Measurements from ENCODE around the gene CDYL2. TPM values are rescaled to one million over a fixed set of nuclear protein-coding genes. Genes with fewer than 3 reads are reported as not detected.
"Not testable (repeated sequence)": the region's sequence is repeated elsewhere in the genome, so short reads cannot be mapped to it uniquely, and the experiment has no call there.

The CDYL2 gene
- total RNA-seq, 4 donors from 2014 or later: 0.80 to 3.5 (median 2.3) TPM

DNA sequence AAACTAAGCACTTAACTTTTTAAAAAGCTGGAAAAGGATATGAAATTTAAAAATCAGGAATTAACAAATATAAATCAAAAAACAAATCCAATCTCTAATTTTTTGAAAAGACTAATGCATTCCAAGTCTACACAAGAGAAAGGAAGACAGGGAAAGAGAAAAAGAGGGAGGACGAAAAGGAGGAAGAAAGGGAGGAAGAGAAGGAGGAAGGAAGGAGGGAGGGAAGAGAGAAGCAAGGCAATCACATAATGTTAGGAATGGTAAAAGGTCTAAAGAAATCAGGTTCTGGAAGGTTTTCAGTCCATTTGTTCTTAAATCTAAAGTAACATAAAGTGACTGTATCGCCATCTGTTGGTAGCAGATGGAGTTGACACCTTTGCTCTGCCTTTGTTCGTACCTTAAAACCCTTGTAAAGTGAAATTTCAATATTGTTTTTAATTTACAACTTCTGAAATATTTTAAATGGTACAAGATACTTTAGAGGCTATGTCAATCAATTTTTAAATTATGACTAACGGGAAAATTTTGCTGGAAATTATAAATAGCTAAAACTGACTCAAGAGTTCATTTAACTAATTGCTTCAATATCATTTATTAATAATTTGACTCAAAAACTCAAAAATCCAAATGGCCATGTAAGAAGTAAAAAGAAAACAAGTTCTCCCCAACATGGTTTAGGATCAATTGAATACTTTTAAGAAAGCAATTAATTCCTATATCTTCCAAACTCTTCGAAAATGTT lies 20.4 kb upstream of the CDYL2 start:
- WGBS, 2 donors (ENCODE audit: low coverage in 1 of 2): 20 to 25% methylated on average over 5 of the region's 5 CpGs
- no peaks in the 10 kb centered on the region for H3K27me3 ChIP-seq
- no peaks in the 10 kb centered on the region for H3K36me3 ChIP-seq
- intact Hi-C loops (cut with DNase I; ENCODE audit: low total_unique reads) (no loop called here), in situ Hi-C loops (cut with MboI; ENCODE audit: low pct_ligation_motif_present in 1 of 4, low pct_unique_long_range_greater_than_20kb in 1 of 4, low sequenced_read_pairs in 3 of 4) (loop anchor here (25.0 kb wide), 1 partner anchor 287 kb away; the partner anchor contains the start of gene DYNLRB2 (in 4 of the 4))
- no peak overlapping the region for H3K27ac ChIP-seq
- no peaks in the 10 kb centered on the region for H3K4me1 ChIP-seq
- DNase-seq: peak; percentile 24
- no peak overlapping the region for H3K4me3 ChIP-seq
- TF ChIP-seq, protein P1, sequence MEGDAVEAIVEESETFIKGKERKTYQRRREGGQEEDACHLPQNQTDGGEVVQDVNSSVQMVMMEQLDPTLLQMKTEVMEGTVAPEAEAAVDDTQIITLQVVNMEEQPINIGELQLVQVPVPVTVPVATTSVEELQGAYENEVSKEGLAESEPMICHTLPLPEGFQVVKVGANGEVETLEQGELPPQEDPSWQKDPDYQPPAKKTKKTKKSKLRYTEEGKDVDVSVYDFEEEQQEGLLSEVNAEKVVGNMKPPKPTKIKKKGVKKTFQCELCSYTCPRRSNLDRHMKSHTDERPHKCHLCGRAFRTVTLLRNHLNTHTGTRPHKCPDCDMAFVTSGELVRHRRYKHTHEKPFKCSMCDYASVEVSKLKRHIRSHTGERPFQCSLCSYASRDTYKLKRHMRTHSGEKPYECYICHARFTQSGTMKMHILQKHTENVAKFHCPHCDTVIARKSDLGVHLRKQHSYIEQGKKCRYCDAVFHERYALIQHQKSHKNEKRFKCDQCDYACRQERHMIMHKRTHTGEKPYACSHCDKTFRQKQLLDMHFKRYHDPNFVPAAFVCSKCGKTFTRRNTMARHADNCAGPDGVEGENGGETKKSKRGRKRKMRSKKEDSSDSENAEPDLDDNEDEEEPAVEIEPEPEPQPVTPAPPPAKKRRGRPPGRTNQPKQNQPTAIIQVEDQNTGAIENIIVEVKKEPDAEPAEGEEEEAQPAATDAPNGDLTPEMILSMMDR (IDR thresholded peaks at IDR 0.05): peak; percentile 62 to 72 (median 66)
- TF ChIP-seq POLR2A (IDR thresholded peaks at IDR 0.05) (no peak), EP300 (IDR thresholded peaks at IDR 0.05; ENCODE audit: low read depth) (no peak), POLR2AphosphoS5 (IDR thresholded peaks at IDR 0.05) (no peak)
- no peaks in the 10 kb centered on the region for H3K9me3 ChIP-seq

DNA sequence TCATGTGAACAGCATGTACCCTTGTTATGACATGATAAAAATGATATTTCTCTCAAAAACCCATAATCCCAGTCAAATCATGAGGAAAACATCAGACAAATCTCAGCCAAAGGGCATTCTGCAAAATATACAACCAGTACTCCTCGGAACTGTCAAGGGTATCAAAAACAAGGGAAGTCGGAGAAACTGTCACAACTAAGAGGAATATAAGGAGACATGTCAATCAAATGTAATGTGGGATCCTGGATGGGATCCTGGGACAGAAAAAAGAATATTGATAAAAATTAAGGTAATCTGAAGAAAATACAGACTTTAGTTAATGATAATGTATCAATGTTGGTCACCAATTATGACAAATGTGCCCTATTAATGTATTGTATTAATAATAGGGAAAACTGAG lies 15.6 kb upstream of the CDYL2 start:
- intact Hi-C loops (cut with DNase I; ENCODE audit: low total_unique reads): no loop called here
- in situ Hi-C loops (cut with MboI; ENCODE audit: low pct_ligation_motif_present in 1 of 4, low pct_unique_long_range_greater_than_20kb in 1 of 4, low sequenced_read_pairs in 3 of 4): loop anchor here (25.0 kb wide), 1 partner anchor 283 kb away; the partner anchor contains the start of gene DYNLRB2 (in 4 of the 4)
- TF ChIP-seq POLR2AphosphoS5 (IDR thresholded peaks at IDR 0.05) (no peak), EP300 (IDR thresholded peaks at IDR 0.05; ENCODE audit: low read depth) (no peak), POLR2A (IDR thresholded peaks at IDR 0.05) (no peak)
- TF ChIP-seq, protein P1 (IDR thresholded peaks at IDR 0.05): no peak
- DNase-seq: no peak
- Histone ChIP-seq H3K4me3 (no peak overlapping the region), H3K27me3 (peaks cover 7% of the 10 kb centered on the region), H3K4me1 (no peaks in the 10 kb centered on the region), H3K36me3 (no peaks in the 10 kb centered on the region), H3K27ac (no peak overlapping the region), H3K9me3 (no peaks in the 10 kb centered on the region)
- WGBS, 2 donors (ENCODE audit: low coverage in 1 of 2): 80 to 94% methylated on average over 1 to 2 of the region's 2 CpGs

DNA sequence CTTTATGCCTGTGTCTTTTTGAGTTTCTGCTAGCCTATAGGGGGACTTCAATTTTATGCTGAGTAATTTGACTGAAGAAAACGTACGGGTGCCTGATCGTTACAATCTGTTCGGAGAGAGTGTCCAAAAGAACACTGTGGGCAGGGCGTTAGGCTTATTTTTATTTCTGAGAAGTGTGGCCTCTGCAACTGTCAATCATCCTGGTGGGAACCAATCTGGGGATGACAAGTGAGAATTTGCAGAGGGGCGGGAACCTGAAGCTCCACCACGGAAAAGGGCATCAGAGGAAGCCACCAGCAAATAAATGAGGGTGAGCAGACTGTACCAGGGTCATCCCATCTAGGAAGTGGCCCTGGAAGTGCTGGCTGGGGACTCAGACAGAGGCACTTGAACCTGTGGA lies 12.0 kb upstream of the CDYL2 start:
- no peaks in the 10 kb centered on the region for H3K4me1 ChIP-seq
- peaks cover 7% of the 10 kb centered on the region for H3K27me3 ChIP-seq
- in situ Hi-C loops (cut with MboI; ENCODE audit: low pct_ligation_motif_present in 1 of 4, low pct_unique_long_range_greater_than_20kb in 1 of 4, low sequenced_read_pairs in 3 of 4) (loop anchor here (25.0 kb wide), 1 partner anchor 279 kb away; the partner anchor contains the start of gene DYNLRB2 (in 4 of the 4)), intact Hi-C loops (cut with DNase I; ENCODE audit: low total_unique reads) (no loop called here)
- WGBS, 2 donors (ENCODE audit: low coverage in 1 of 2): 88% methylated on average over 6 to 7 of the region's 7 CpGs
- no peak overlapping the region for H3K4me3 ChIP-seq
- TF ChIP-seq EP300 (IDR thresholded peaks at IDR 0.05; ENCODE audit: low read depth): no peak
- no peak for TF ChIP-seq POLR2A (IDR thresholded peaks at IDR 0.05)
- TF ChIP-seq POLR2AphosphoS5 (IDR thresholded peaks at IDR 0.05): no peak
- TF ChIP-seq, protein P1 (IDR thresholded peaks at IDR 0.05): no peak
- H3K27ac ChIP-seq: no peak overlapping the region
- no peaks in the 10 kb centered on the region for H3K9me3 ChIP-seq
- H3K36me3 ChIP-seq: no peaks in the 10 kb centered on the region
- no peak for DNase-seq

DNA sequence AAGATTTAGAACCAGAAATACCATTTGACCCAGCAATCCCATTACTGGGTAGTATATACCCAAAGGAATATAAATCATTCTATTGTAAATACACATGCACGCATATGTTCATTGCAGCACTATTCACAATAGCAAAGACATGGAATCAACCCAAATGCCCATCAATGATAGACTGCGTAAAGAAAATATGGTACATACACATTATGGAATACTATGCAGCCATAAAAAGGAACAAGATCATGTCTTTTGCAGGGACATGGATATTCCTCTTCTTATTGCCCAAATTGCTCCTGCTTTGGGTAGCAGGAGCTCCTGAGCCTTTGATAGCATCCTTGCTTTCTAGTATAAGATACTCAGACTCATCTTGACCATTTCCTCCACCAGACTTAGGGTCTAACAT lies 10.9 kb upstream of the CDYL2 start:
- DNase-seq; H3K4me1 ChIP-seq; intact Hi-C loops (cut with DNase I; ENCODE audit: low total_unique reads); H3K27me3 ChIP-seq; H3K9me3 ChIP-seq; H3K27ac ChIP-seq; H3K4me3 ChIP-seq; H3K36me3 ChIP-seq: not testable (repeated sequence)
- in situ Hi-C loops (cut with MboI; ENCODE audit: low pct_ligation_motif_present in 1 of 4, low pct_unique_long_range_greater_than_20kb in 1 of 4, low sequenced_read_pairs in 3 of 4): loop anchor here (25.0 kb wide), 1 partner anchor 278 kb away; the partner anchor contains the start of gene DYNLRB2 (in 4 of the 4)
- WGBS, 2 donors (ENCODE audit: low coverage in 1 of 2): 97 to 100% methylated on average over 1 to 2 of the region's 2 CpGs
